Stimulated activated CD4-positive, alpha-beta T cell treated with anti-CD3 and anti-CD28 coated beads, Interleukin-2, amount 100 ng/mL, for 24 hours (primary cell): Measurements from ENCODE around the gene SLC26A3.
A peak's percentile ranks its signal among the peaks of the same experiment; 100 is the strongest.

Source experiments
- DNase-seq, 2 donors: peaks; one replicate each; pipeline ENCODE4 v3.0.0-alpha.2; 2020

Gene SLC26A3

GRCh38 chr7:107815254-107815882 is 12.3 kb upstream of the SLC26A3 start:
- peak; percentile 13 to 21 for DNase-seq

- DNase-seq, result peak; percentile 34 to 45
Observed at GRCh38 chr7:107813524-107813923, 10.5 kb upstream of the SLC26A3 start.

GRCh38 chr7:107811934-107812333 is 8.9 kb upstream of the SLC26A3 start:
- DNase-seq, result no peak

GRCh38 chr7:107810626-107811025 is 7.6 kb upstream of the SLC26A3 start:
- no peak for DNase-seq

- DNase-seq, result no peak
Observed at GRCh38 chr7:107809179-107809578, 6.2 kb upstream of the SLC26A3 start.

- no peak for DNase-seq
Observed at GRCh38 chr7:107799647-107800264, 3.3 kb downstream of the SLC26A3 start.

- no peak for DNase-seq
Observed at GRCh38 chr7:107792364-107792763, 10.7 kb downstream of the SLC26A3 start.

GRCh38 chr7:107789647-107790046 is 13.4 kb downstream of the SLC26A3 start:
- DNase-seq, result no peak

- DNase-seq, result no peak
Observed at GRCh38 chr7:107788662-107789061, 14.4 kb downstream of the SLC26A3 start.

GRCh38 chr7:107788216-107788615 is 14.8 kb downstream of the SLC26A3 start:
- no peak for DNase-seq

GRCh38 chr7:107785926-107786325 is 17.1 kb downstream of the SLC26A3 start:
- no peak for DNase-seq

GRCh38 chr7:107785170-107785569 is 17.9 kb downstream of the SLC26A3 start:
- DNase-seq, result no peak

GRCh38 chr7:107783648-107784047 is 19.4 kb downstream of the SLC26A3 start:
- no peak for DNase-seq

GRCh38 chr7:107782374-107782773 is 20.6 kb downstream of the SLC26A3 start:
- DNase-seq, result no peak

GRCh38 chr7:107779647-107780099 is 23.4 kb downstream of the SLC26A3 start:
- no peak for DNase-seq

GRCh38 chr7:107778283-107778682 is 24.7 kb downstream of the SLC26A3 start:
- DNase-seq, result no peak

GRCh38 chr7:107777702-107778101 is 25.3 kb downstream of the SLC26A3 start:
- DNase-seq, result no peak

GRCh38 chr7:107773027-107773426 is 30.0 kb downstream of the SLC26A3 start:
- DNase-seq, result no peak

GRCh38 chr7:107768263-107768662 is 34.8 kb downstream of the SLC26A3 start:
- DNase-seq, result no peak

GRCh38 chr7:107767391-107767790 is 35.6 kb downstream of the SLC26A3 start:
- DNase-seq, result no peak

GRCh38 chr7:107758667-107759066 is 44.4 kb downstream of the SLC26A3 start:
- no peak for DNase-seq

GRCh38 chr7:107754642-107755041 is 48.4 kb downstream of the SLC26A3 start:
- no peak for DNase-seq

- no peak for DNase-seq
Observed at GRCh38 chr7:107751113-107751512, 51.9 kb downstream of the SLC26A3 start.

- DNase-seq, result no peak
Observed at GRCh38 chr7:107746006-107746405, 57.0 kb downstream of the SLC26A3 start.

GRCh38 chr7:107744345-107744750 is 58.7 kb downstream of the SLC26A3 start:
- DNase-seq, result no peak
